ENCODE data around the gene GTF2B. TPM values are rescaled to one million over a fixed set of nuclear protein-coding genes. Genes with fewer than 3 reads are reported as not detected.
"Not testable (repeated sequence)": the region's sequence is repeated elsewhere in the genome, so short reads cannot be mapped to it uniquely, and the experiment has no call there.

Gene GTF2B, protein sequence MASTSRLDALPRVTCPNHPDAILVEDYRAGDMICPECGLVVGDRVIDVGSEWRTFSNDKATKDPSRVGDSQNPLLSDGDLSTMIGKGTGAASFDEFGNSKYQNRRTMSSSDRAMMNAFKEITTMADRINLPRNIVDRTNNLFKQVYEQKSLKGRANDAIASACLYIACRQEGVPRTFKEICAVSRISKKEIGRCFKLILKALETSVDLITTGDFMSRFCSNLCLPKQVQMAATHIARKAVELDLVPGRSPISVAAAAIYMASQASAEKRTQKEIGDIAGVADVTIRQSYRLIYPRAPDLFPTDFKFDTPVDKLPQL
- 30.0 and 32.2 TPM in 2 replicates for total RNA-seq

DNA sequence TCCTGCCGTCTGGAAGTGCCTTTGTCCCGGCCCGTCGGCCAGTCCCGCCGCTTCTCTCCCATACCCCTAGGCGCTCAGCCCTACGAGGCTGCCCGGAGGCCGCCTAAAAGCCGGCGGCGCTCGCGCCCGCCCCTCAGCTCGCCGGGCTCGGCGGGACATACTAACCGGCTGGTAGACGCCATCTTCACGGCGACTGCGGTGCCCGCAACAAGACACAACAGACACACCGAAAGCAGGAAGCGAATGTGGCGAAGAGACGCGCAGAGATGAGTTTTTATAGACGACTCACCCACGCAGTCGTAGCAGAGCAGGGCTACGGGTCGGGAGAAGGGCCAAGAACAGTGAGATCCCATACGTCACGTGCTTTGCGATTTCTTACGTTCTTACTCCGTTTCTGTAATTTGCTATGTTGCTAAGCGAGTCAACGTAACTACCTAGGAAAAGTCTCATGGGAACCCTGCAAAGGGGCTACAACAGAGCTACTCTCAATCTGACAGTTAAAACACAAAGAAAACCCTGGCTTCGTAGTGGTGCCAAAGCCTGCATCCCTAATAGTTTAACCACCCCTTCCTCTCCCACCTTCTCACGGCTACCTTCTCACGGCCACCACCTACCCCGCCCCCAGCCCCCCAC lies at the start of gene GTF2B:
Gene GTF2B, minus strand, starts transcription at position 250 of the 633 bp plus-strand sequence. Its CDS starts 68 bp downstream, at position 182.
- ATAC-seq (ENCODE audit: low read depth): peak; percentile 91
- H3K4me1 Mint-ChIP-seq: peaks cover 40% of the 10 kb centered on the region
- TF ChIP-seq, protein P1, sequence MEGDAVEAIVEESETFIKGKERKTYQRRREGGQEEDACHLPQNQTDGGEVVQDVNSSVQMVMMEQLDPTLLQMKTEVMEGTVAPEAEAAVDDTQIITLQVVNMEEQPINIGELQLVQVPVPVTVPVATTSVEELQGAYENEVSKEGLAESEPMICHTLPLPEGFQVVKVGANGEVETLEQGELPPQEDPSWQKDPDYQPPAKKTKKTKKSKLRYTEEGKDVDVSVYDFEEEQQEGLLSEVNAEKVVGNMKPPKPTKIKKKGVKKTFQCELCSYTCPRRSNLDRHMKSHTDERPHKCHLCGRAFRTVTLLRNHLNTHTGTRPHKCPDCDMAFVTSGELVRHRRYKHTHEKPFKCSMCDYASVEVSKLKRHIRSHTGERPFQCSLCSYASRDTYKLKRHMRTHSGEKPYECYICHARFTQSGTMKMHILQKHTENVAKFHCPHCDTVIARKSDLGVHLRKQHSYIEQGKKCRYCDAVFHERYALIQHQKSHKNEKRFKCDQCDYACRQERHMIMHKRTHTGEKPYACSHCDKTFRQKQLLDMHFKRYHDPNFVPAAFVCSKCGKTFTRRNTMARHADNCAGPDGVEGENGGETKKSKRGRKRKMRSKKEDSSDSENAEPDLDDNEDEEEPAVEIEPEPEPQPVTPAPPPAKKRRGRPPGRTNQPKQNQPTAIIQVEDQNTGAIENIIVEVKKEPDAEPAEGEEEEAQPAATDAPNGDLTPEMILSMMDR (IDR thresholded peaks at IDR 0.05): no peak

DNA sequence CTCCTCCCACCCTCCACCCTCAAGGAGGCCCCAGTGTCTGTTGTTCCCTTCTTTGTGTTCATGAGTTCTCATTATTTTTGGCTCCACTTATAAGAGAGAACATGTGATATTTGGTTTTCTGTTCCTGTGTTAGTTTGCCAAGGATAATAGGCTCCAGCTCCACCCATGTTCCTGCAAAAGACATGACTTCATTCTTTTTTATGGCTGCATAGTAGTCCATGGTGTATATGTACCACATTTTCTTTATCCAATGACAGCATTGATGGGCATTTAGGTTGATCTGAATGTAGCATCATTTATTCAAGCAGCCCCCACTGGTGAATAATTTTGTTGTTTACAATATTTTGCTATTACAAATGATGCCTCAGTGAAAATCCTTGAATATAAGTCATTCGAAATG lies 47.2 kb upstream of the GTF2B start:
- ATAC-seq (ENCODE audit: low read depth); H3K4me1 Mint-ChIP-seq; intact Hi-C loops (cut with micrococcal nuclease); H3K4me3 Mint-ChIP-seq; H3K27me3 Mint-ChIP-seq; H3K9me3 Mint-ChIP-seq; DNase-seq; POLR2A ChIA-PET; CTCF ChIA-PET; H3K27ac Mint-ChIP-seq: not testable (repeated sequence)
- peaks cover 80% of the 10 kb centered on the region for H3K36me3 Mint-ChIP-seq (ENCODE audit: low read depth)

More for the DNA sequence above, at the start of gene GTF2B:
- Mint-ChIP-seq H3K9me3 (no peaks in the 10 kb centered on the region), H3K27ac (peak within 1 kb of the TSS; percentile 96), H3K36me3 (ENCODE audit: low read depth) (peaks cover 31% of the 10 kb centered on the region), H3K4me3 (peak within 1 kb of the TSS; percentile 99), H3K27me3 (no peaks in the 10 kb centered on the region)
- POLR2A ChIA-PET: interaction anchor here (0.6 to 2.7 kb wide), 8 partner anchors 15 to 207 kb away, joined by 3 to 29 read pairs (median 4); partner anchors contain the start of gene PKN2
- peak; percentile 90 for DNase-seq
- intact Hi-C loops (cut with micrococcal nuclease): loop anchor here (1.0 to 5.0 kb wide), 7 partner anchors 207 to 1977 kb away; partner anchors contain the start of genes GBP4, HS2ST1, LMO4 and LRRC8B
- CTCF ChIA-PET: interaction anchor here (0.6 kb wide), 1 partner anchor 13 kb away, joined by 3 read pairs; no protein-coding TSS in a partner anchor

DNA sequence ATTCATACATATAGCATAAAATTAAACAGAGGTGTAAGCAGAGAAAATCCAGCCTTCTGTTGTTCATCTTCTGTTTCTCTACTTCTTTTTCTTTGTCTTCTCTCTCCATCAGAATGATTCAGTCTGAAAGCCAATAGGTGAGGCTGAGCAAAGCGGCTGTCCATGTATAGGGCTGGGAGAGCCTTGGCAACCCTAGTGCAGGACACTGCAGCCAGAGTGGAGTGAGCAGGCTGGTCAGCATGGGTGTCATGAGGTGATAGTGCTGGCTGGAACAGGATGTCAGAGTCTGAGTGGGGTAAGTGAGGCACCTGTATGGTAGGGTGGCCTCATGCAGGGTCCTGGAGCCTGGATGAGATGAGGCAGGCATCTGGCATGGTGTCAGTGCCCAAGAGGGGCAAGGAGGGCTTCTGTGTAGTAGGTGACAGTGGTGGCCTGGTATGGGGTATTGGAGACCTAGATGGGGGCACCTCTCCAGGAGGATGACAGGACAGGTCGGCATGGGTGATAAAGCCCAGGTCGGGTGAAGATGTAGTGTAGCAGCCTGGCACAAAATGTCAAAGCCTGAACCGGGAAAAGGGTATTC lies 45.5 kb upstream of the GTF2B start:
- no peak overlapping the region for H3K27ac Mint-ChIP-seq
- ChIA-PET CTCF (no interaction called here), POLR2A (no interaction called here)
- DNase-seq (no peak), ATAC-seq (ENCODE audit: low read depth) (no peak)
- H3K27me3 Mint-ChIP-seq: no peaks in the 10 kb centered on the region
- TF ChIP-seq, protein P1 (IDR thresholded peaks at IDR 0.05): no peak
- no peaks in the 10 kb centered on the region for H3K9me3 Mint-ChIP-seq
- peaks cover 75% of the 10 kb centered on the region for H3K36me3 Mint-ChIP-seq (ENCODE audit: low read depth)
- no peak overlapping the region for H3K4me3 Mint-ChIP-seq
- H3K4me1 Mint-ChIP-seq: peaks cover 3% of the 10 kb centered on the region
- intact Hi-C loops (cut with micrococcal nuclease): loop anchor here (1.0 kb wide), 1 partner anchor 518 kb away; no protein-coding TSS in a partner anchor

DNA sequence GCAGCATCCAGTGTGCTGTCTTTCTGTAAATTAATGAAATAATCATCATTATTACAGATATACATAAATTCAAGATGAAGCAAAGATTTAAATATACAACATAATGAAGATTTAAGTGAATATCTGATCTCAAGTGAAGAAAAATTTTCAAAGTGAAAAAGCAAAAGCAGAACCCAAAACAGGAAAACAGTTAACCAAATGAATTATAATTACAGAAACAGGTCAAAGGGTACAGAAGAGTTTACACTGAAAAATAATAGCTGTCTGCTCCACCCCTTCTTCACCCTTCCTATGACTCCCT lies 44.8 kb upstream of the GTF2B start:
- Mint-ChIP-seq H3K9me3 (no peaks in the 10 kb centered on the region), H3K36me3 (ENCODE audit: low read depth) (peaks cover 74% of the 10 kb centered on the region), H3K4me1 (peaks cover 3% of the 10 kb centered on the region), H3K4me3 (no peak overlapping the region), H3K27me3 (no peaks in the 10 kb centered on the region), H3K27ac (no peak overlapping the region)
- ChIA-PET POLR2A (no interaction called here), CTCF (no interaction called here)
- DNase-seq (no peak), ATAC-seq (ENCODE audit: low read depth) (no peak)
- intact Hi-C loops (cut with micrococcal nuclease): loop anchor here (1.0 kb wide), 1 partner anchor 519 kb away; no protein-coding TSS in a partner anchor
- TF ChIP-seq, protein P1 (IDR thresholded peaks at IDR 0.05): no peak

DNA sequence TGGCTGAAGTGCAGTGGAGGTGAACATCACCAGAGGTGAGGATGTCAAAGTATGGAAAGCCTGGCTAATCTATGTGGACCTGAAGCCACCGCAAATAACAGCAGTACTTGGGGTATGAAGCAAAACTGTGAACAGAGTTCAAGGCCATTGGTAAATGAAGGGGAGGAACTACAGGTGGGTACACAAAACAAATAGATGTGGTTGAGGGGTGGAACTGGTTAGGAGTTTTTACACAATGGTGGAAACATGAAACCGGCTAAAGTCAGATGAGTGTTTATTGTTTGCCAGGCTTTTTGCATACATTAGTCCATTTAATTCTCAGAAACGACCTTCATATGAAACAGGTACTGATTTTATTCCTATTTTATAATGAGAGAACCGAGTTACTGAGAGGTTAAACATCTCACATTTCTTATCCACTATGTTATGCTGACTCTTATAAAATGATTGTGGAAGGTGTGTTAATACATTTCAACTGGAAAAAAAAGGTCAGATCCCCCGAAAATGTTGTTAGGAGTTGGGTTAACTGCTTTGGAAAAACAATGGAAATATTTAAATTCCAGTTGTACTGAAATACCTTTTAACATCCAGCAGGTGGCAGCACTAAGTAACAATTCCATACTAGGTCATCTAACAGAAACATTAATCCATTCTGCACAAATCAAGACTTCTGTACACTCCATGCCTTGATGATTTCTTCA lies 44.3 kb upstream of the GTF2B start:
- H3K4me1 Mint-ChIP-seq: peaks cover 3% of the 10 kb centered on the region
- H3K27me3 Mint-ChIP-seq: no peaks in the 10 kb centered on the region
- ChIA-PET CTCF (no interaction called here), POLR2A (interaction anchor here (0.6 kb wide), 1 partner anchor 134 kb away, joined by 4 read pairs; no protein-coding TSS in a partner anchor)
- intact Hi-C loops (cut with micrococcal nuclease): loop anchor here (1.0 kb wide), 1 partner anchor 520 kb away; no protein-coding TSS in a partner anchor
- H3K9me3 Mint-ChIP-seq: no peaks in the 10 kb centered on the region
- TF ChIP-seq, protein P1 (IDR thresholded peaks at IDR 0.05): no peak
- H3K36me3 Mint-ChIP-seq (ENCODE audit: low read depth): peaks cover 73% of the 10 kb centered on the region
- H3K27ac Mint-ChIP-seq: no peak overlapping the region
- ATAC-seq (ENCODE audit: low read depth) (peak; percentile 50), DNase-seq (no peak)
- no peak overlapping the region for H3K4me3 Mint-ChIP-seq

DNA sequence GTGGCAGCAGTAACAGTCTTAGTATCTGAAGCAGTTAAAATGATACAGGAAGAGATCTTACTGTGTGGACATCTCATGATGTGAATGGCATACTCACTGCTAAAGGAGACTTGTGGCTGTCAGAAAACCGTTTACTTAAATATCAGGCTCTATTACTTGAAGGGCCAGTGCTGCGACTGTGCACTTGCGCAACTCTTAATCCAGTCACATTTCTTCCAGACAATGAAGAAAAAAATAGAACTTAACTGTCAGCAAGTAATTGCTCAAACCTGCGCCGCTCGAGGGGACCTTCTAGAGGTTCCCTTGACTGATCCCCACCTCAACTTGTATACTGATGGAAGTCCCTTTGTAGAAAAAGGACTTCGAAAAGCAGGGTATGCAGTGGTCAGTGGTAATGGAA lies 38.8 kb upstream of the GTF2B start:
- CTCF ChIA-PET; ATAC-seq (ENCODE audit: low read depth); POLR2A ChIA-PET; intact Hi-C loops (cut with micrococcal nuclease); DNase-seq; H3K27ac Mint-ChIP-seq; H3K9me3 Mint-ChIP-seq; H3K4me3 Mint-ChIP-seq; H3K4me1 Mint-ChIP-seq; H3K27me3 Mint-ChIP-seq: not testable (repeated sequence)
- H3K36me3 Mint-ChIP-seq (ENCODE audit: low read depth): peaks cover 76% of the 10 kb centered on the region
